ENCODE measurements around the gene AQP12B.

The AQP12B gene

DNA sequence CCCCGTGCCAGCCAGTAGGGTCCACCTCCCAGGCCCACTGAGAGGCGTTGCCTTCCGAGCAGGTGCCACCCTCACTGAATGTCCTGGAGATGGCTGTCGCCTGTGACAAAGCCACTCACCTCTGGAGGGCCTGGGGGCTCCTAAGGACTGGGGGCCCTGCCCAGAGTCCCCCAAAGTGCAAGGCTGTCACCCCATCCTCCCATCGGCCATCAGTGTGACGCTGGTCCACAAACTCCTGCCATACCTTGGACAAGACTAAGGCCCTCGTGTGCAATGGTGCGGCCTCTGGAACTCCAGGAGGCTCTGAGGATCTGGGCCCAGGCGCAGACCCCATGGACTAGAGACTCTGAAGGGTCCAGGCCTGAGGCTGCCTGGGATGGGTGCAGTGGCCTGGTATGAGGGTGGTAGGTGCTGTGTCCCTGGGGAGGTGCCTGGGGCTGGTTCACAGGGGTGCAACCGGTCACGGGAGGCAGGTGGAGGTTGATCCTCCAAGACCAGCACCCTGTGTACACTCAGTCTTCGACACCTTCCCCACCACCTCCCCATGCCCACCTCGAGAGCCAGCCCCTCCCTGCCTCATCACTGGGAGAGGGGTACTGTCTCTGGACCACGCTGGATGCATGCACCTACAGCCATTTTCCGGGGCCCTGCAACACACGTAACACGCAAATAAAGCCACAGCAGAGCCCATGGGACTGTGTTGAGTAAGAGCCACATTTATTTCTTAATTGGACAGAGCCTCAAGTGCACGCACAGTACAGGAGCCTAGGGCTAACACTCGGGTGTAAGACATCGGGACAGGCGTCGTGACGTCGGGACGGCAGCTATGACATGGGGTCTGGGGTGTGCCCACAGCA is 30.6 kb upstream of the AQP12B start:
- DNase-seq (ENCODE audit: low read depth), result no peak
- H3K4me3 ChIP-seq (ENCODE audit: low read depth, low read length), result no peak overlapping the region
- TF ChIP-seq, protein P1, sequence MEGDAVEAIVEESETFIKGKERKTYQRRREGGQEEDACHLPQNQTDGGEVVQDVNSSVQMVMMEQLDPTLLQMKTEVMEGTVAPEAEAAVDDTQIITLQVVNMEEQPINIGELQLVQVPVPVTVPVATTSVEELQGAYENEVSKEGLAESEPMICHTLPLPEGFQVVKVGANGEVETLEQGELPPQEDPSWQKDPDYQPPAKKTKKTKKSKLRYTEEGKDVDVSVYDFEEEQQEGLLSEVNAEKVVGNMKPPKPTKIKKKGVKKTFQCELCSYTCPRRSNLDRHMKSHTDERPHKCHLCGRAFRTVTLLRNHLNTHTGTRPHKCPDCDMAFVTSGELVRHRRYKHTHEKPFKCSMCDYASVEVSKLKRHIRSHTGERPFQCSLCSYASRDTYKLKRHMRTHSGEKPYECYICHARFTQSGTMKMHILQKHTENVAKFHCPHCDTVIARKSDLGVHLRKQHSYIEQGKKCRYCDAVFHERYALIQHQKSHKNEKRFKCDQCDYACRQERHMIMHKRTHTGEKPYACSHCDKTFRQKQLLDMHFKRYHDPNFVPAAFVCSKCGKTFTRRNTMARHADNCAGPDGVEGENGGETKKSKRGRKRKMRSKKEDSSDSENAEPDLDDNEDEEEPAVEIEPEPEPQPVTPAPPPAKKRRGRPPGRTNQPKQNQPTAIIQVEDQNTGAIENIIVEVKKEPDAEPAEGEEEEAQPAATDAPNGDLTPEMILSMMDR (IDR thresholded peaks at IDR 0.05; ENCODE audit: low read depth, low read length, missing control alignments), result no peak

GRCh38 chr2:240712121-240712520 is 29.4 kb upstream of the AQP12B start:
- no peak overlapping the region for H3K4me3 ChIP-seq (ENCODE audit: low read depth, low read length)
- TF ChIP-seq, protein P1 (IDR thresholded peaks at IDR 0.05; ENCODE audit: low read depth, low read length, missing control alignments), result no peak
- no peak for DNase-seq (ENCODE audit: low read depth)

DNA sequence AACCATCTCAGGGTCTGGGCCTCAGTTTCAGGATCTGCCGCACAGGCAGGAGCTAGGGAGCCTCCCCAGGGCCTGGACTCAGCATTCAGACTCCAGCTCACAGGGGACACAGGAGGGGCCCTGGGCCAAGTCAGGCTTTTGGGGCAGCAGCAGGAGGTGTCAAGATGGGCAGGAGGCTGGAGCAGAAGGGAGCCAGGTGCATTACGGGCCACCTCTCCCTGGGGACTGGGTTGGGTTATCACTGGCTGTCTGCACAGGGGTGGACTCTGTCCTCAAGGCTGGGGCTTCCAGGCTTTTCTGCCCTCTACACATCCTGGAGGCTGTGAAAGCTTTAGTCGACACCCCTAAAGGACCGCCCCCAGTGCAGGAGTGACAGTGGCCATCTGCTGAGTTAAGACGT is 29.0 kb upstream of the AQP12B start:
- TF ChIP-seq, protein P1 (IDR thresholded peaks at IDR 0.05; ENCODE audit: low read depth, low read length, missing control alignments), result no peak
- DNase-seq (ENCODE audit: low read depth), result no peak

GRCh38 chr2:240711296-240711695 is 28.6 kb upstream of the AQP12B start:
- TF ChIP-seq, protein P1 (IDR thresholded peaks at IDR 0.05; ENCODE audit: low read depth, low read length, missing control alignments), result no peak
- DNase-seq (ENCODE audit: low read depth), result no peak
- no peak overlapping the region for H3K4me3 ChIP-seq (ENCODE audit: low read depth, low read length)

More for the DNA sequence above, 29.0 kb upstream of the AQP12B start:
- no peak overlapping the region for H3K4me3 ChIP-seq (ENCODE audit: low read depth, low read length)

- no peak for DNase-seq (ENCODE audit: low read depth)
- TF ChIP-seq, protein P1 (IDR thresholded peaks at IDR 0.05; ENCODE audit: low read depth, low read length, missing control alignments), result no peak
- H3K4me3 ChIP-seq (ENCODE audit: low read depth, low read length), result no peak overlapping the region
Observed at GRCh38 chr2:240708457-240708856, 25.8 kb upstream of the AQP12B start.

DNA sequence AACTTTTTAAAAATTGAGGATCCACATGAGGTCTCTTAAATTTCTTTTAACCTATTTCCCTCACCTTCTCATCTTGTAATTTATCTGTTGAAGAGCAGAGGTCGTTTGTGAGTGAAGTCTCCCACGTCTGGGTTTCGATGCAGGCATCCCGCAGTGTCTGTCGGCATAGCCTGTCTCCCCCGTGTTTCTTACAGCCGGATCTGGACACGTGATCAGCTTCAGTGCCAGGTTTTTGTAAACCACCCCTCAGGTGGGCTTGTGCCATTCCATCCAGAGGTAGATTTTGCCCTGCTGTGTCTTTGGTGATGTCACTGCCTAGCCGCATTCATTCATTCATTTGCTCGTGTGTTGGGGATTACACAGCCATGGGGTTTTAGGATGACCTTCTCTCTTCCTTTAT is 25.1 kb upstream of the AQP12B start:
- TF ChIP-seq, protein P1 (IDR thresholded peaks at IDR 0.05; ENCODE audit: low read depth, low read length, missing control alignments), result no peak
- no peak overlapping the region for H3K4me3 ChIP-seq (ENCODE audit: low read depth, low read length)
- DNase-seq (ENCODE audit: low read depth), result no peak

All from GM12864 (cell line).